WTC11 (cell line): ENCODE measurements around the gene C11orf58. TPM values are rescaled to one million over a fixed set of nuclear protein-coding genes. Genes with fewer than 3 reads are reported as not detected.

Source experiments
- ATAC-seq: fragments of 200-7000 bp; cut with Tn5 transposase; 2 replicates; pipeline ENCODE4 v1.10.0; 2021; ENCODE audit warnings: mild to moderate bottlenecking, moderate library complexity
- CTCF ChIA-PET: fragments of 300-600 bp; sonication (Branson Sonifier 250); formaldehyde crosslinking; loops from one replicate; lab custom pipeline; 2021; ENCODE audit warnings: antibody characterized with exemption; lab: Charles Lee
- POLR2A ChIA-PET: fragments of 350-600 bp; sonication (Branson Sonifier 250); formaldehyde crosslinking; loops from one replicate; lab custom pipeline; 2021; ENCODE audit warnings: antibody characterized with exemption; lab: Charles Lee
- DNase-seq: peaks from one replicate; pipeline ENCODE4 v3.0.0; 2021; ENCODE audit warnings: low spot score
- H3K27ac Mint-ChIP-seq: 2 replicates; pipeline ENCODE4 v1.8.0; 2021; ENCODE audit warnings: mixed read lengths
- H3K27me3 Mint-ChIP-seq: 2 replicates; pipeline ENCODE4 v1.8.0; 2021; ENCODE audit warnings: low read depth, mild to moderate bottlenecking, moderate library complexity, mixed read lengths
- H3K36me3 Mint-ChIP-seq: 2 replicates; pipeline ENCODE4 v1.8.0; 2021; ENCODE audit warnings: mixed read lengths
- H3K4me1 Mint-ChIP-seq: 2 replicates; pipeline ENCODE4 v1.8.0; 2022; ENCODE audit warnings: mixed read lengths
- H3K4me3 Mint-ChIP-seq: 2 replicates; pipeline ENCODE4 v1.8.0; 2021; ENCODE audit warnings: mild to moderate bottlenecking, moderate library complexity, mixed read lengths
- H3K9me3 Mint-ChIP-seq: 2 replicates; pipeline ENCODE4 v1.8.0; 2021; ENCODE audit warnings: mixed read lengths
- CREM ChIP-seq: sonication (generic); formaldehyde crosslinking; IDR thresholded peaks from 2 replicates; pipeline ENCODE4 v1.8.1; 2022; ENCODE audit warnings: mild to moderate bottlenecking, missing genetic modification reagents, moderate library complexity
- EMX1 ChIP-seq: fragments of 250-450 bp; sonication (Bioruptor Pico); IDR thresholded peaks from 2 replicates; pipeline ENCODE4 v1.8.0; 2021; ENCODE audit warnings: mild to moderate bottlenecking
- ESRRA ChIP-seq: sonication (generic); formaldehyde crosslinking; IDR thresholded peaks from 2 replicates; pipeline ENCODE4 v1.8.1; 2022; ENCODE audit warnings: mild to moderate bottlenecking, missing genetic modification reagents, borderline replicate concordance
- HMGA2 ChIP-seq: fragments of 250-450 bp; sonication (Bioruptor Pico); IDR thresholded peaks from 2 replicates; pipeline ENCODE4 v1.4.0; 2021; ENCODE audit warnings: mild to moderate bottlenecking, moderate library complexity
- NR2C2 ChIP-seq: sonication (generic); formaldehyde crosslinking; IDR thresholded peaks from 2 replicates; pipeline ENCODE4 v1.8.0; 2022; ENCODE audit warnings: mild to moderate bottlenecking, missing genetic modification reagents
- NR3C1 ChIP-seq: sonication (generic); formaldehyde crosslinking; conservative IDR thresholded peaks from 2 replicates; pipeline ENCODE4 v1.8.1; 2023; ENCODE audit warnings: low read depth, mild to moderate bottlenecking, missing genetic modification reagents
- OVOL2 ChIP-seq: fragments of 250-450 bp; sonication (Bioruptor Pico); IDR thresholded peaks from 2 replicates; pipeline ENCODE4 v1.9.0; 2021; ENCODE audit warnings: mild to moderate bottlenecking, borderline replicate concordance
- TEAD1 ChIP-seq: sonication (generic); formaldehyde crosslinking; IDR thresholded peaks from 2 replicates; pipeline ENCODE4 v1.8.0; 2022; ENCODE audit warnings: mild to moderate bottlenecking, missing genetic modification reagents
- ZNF138 ChIP-seq: sonication (generic); formaldehyde crosslinking; conservative IDR thresholded peaks from 2 replicates; pipeline ENCODE4 v1.8.1; 2022; ENCODE audit warnings: mild to moderate bottlenecking, moderate library complexity, missing genetic modification reagents
- ZNF219 ChIP-seq: sonication (generic); formaldehyde crosslinking; IDR thresholded peaks from 2 replicates; pipeline ENCODE4 v1.8.0; 2023; ENCODE audit warnings: missing genetic modification reagents, mild to moderate bottlenecking, borderline replicate concordance
- ZNF416 ChIP-seq: fragments of 250-450 bp; sonication (Bioruptor Pico); IDR thresholded peaks from 2 replicates; pipeline ENCODE4 v1.9.0; 2021; ENCODE audit warnings: mild to moderate bottlenecking, inconsistent platforms
- ZNF423 ChIP-seq: fragments of 250-450 bp; sonication (Bioruptor Pico); IDR thresholded peaks from 2 replicates; pipeline ENCODE4 v2.1.2; 2022; ENCODE audit warnings: mild to moderate bottlenecking, moderate library complexity
- ZNF671 ChIP-seq: fragments of 250-450 bp; sonication (Bioruptor Pico); IDR thresholded peaks from 2 replicates; pipeline ENCODE4 v1.8.0; 2021; ENCODE audit warnings: mild to moderate bottlenecking
- total RNA-seq: library from RNA; stranded (reverse); gene quantifications from 3 replicates; pipeline ENCODE4 v1.2.3, GENCODE V29; 2021
- TF ChIP-seq, protein P1 (sequence below): fragments of 250-450 bp; sonication (Bioruptor Pico); IDR thresholded peaks from 2 replicates; pipeline ENCODE4 v1.8.0; 2021; ENCODE audit warnings: mild to moderate bottlenecking
- TF ChIP-seq, protein P2 (sequence below): sonication (generic); formaldehyde crosslinking; IDR thresholded peaks from 2 replicates; pipeline ENCODE4 v1.8.0; 2022; ENCODE audit warnings: mild to moderate bottlenecking, missing genetic modification reagents
- TF ChIP-seq, protein P3 (sequence below): sonication (generic); formaldehyde crosslinking; IDR thresholded peaks from 2 replicates; pipeline ENCODE4 v1.8.1; 2023; ENCODE audit warnings: mild to moderate bottlenecking, missing genetic modification reagents, borderline replicate concordance
- TF ChIP-seq, protein P4 (sequence below): sonication (generic); formaldehyde crosslinking; IDR thresholded peaks from 2 replicates; pipeline ENCODE4 v1.8.0; 2022; ENCODE audit warnings: mild to moderate bottlenecking, missing genetic modification reagents
- TF ChIP-seq, protein P5 (sequence below): fragments of 250-450 bp; sonication (Bioruptor Pico); IDR thresholded peaks from 2 replicates; pipeline ENCODE4 v1.9.0; 2021; ENCODE audit warnings: moderate library complexity, mild to moderate bottlenecking, inconsistent platforms, borderline replicate concordance
- TF ChIP-seq, protein P6 (sequence below): fragments of 250-450 bp; sonication (Bioruptor Pico); IDR thresholded peaks from 2 replicates; pipeline ENCODE4 v1.9.0; 2021; ENCODE audit warnings: mild to moderate bottlenecking, borderline replicate concordance

Gene C11orf58
- total RNA-seq, 1 experiment from 2014 or later = 141 TPM

DNA sequence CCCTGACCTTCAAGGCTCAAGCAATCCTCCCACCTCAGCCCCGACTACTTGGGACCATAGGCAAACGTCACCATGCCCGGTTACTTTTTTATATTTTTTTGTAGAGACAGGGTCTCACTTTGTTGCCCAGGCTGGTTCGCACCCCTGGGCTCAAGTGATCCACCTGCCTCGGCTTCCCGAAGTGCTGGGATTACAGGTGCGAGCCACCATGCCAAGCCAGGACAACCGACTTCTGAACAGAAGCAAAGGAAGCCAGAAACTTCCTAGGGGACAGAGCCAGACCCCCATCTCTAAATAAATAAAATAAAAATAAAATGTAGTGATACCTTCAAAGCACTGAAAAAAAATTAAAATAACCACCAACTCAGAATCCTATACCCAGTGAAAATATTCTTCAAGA is 26.4 kb downstream of the C11orf58 start:
- POLR2A ChIA-PET = no interaction called here
- no peaks in the 10 kb centered on the region for H3K4me1 Mint-ChIP-seq
- no peaks in the 10 kb centered on the region for H3K9me3 Mint-ChIP-seq
- CTCF ChIA-PET = interaction anchor here (1.2 kb wide), 1 partner anchor 21 kb away, joined by 5 read pairs; no protein-coding TSS in a partner anchor
- no peak for DNase-seq
- H3K36me3 Mint-ChIP-seq = no peaks in the 10 kb centered on the region
- H3K27ac Mint-ChIP-seq = no peak overlapping the region
- ATAC-seq = no peak
- no peak overlapping the region for H3K4me3 Mint-ChIP-seq
- H3K27me3 Mint-ChIP-seq = no peaks in the 10 kb centered on the region
- TF ChIP-seq, protein P1, sequence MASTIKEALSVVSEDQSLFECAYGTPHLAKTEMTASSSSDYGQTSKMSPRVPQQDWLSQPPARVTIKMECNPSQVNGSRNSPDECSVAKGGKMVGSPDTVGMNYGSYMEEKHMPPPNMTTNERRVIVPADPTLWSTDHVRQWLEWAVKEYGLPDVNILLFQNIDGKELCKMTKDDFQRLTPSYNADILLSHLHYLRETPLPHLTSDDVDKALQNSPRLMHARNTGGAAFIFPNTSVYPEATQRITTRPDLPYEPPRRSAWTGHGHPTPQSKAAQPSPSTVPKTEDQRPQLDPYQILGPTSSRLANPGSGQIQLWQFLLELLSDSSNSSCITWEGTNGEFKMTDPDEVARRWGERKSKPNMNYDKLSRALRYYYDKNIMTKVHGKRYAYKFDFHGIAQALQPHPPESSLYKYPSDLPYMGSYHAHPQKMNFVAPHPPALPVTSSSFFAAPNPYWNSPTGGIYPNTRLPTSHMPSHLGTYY (CRISPR knock-in tag) = no peak
- TF ChIP-seq ZNF219 (CRISPR knock-in tag) (no peak), ESRRA (CRISPR knock-in tag) (no peak), TEAD1 (no peak), ZNF138 (no peak), NR2C2 (CRISPR knock-in tag) (no peak)

DNA sequence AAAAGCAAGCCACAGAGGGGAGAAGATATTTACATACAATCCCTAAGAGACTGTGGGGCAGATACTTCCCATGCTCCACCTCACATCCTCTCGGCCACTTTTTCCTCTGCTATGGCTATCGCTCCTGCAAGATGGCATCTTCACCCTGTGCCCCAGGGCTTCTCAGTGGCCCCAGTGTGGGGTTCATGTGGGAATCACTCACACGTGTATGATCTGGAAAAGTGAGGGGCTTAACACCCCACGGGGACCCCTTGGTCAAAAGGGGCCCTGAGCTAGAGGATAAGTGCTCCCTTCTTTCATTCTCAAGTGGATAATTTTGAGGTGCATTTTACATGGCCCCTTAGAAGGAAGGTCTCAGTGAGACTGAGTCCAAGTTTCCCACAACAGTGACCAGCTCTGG is 28.7 kb downstream of the C11orf58 start:
- no peak overlapping the region for H3K4me3 Mint-ChIP-seq
- POLR2A ChIA-PET = no interaction called here
- no peak overlapping the region for H3K27ac Mint-ChIP-seq

More for the DNA sequence above, 28.7 kb downstream of the C11orf58 start:
- TF ChIP-seq EMX1 (CRISPR knock-in tag) (no peak), OVOL2 (no peak), ZNF416 (no peak), HMGA2 (CRISPR knock-in tag) (no peak), NR3C1 (CRISPR knock-in tag) (no peak), ZNF671 (CRISPR knock-in tag) (no peak), ZNF423 (CRISPR knock-in tag) (no peak), CREM (CRISPR knock-in tag) (no peak)
- TF ChIP-seq, protein P2, sequence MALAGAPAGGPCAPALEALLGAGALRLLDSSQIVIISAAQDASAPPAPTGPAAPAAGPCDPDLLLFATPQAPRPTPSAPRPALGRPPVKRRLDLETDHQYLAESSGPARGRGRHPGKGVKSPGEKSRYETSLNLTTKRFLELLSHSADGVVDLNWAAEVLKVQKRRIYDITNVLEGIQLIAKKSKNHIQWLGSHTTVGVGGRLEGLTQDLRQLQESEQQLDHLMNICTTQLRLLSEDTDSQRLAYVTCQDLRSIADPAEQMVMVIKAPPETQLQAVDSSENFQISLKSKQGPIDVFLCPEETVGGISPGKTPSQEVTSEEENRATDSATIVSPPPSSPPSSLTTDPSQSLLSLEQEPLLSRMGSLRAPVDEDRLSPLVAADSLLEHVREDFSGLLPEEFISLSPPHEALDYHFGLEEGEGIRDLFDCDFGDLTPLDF = no peak
- TF ChIP-seq, protein P3, sequence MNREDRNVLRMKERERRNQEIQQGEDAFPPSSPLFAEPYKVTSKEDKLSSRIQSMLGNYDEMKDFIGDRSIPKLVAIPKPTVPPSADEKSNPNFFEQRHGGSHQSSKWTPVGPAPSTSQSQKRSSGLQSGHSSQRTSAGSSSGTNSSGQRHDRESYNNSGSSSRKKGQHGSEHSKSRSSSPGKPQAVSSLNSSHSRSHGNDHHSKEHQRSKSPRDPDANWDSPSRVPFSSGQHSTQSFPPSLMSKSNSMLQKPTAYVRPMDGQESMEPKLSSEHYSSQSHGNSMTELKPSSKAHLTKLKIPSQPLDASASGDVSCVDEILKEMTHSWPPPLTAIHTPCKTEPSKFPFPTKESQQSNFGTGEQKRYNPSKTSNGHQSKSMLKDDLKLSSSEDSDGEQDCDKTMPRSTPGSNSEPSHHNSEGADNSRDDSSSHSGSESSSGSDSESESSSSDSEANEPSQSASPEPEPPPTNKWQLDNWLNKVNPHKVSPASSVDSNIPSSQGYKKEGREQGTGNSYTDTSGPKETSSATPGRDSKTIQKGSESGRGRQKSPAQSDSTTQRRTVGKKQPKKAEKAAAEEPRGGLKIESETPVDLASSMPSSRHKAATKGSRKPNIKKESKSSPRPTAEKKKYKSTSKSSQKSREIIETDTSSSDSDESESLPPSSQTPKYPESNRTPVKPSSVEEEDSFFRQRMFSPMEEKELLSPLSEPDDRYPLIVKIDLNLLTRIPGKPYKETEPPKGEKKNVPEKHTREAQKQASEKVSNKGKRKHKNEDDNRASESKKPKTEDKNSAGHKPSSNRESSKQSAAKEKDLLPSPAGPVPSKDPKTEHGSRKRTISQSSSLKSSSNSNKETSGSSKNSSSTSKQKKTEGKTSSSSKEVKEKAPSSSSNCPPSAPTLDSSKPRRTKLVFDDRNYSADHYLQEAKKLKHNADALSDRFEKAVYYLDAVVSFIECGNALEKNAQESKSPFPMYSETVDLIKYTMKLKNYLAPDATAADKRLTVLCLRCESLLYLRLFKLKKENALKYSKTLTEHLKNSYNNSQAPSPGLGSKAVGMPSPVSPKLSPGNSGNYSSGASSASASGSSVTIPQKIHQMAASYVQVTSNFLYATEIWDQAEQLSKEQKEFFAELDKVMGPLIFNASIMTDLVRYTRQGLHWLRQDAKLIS (CRISPR knock-in tag) = no peak
- TF ChIP-seq, protein P4, sequence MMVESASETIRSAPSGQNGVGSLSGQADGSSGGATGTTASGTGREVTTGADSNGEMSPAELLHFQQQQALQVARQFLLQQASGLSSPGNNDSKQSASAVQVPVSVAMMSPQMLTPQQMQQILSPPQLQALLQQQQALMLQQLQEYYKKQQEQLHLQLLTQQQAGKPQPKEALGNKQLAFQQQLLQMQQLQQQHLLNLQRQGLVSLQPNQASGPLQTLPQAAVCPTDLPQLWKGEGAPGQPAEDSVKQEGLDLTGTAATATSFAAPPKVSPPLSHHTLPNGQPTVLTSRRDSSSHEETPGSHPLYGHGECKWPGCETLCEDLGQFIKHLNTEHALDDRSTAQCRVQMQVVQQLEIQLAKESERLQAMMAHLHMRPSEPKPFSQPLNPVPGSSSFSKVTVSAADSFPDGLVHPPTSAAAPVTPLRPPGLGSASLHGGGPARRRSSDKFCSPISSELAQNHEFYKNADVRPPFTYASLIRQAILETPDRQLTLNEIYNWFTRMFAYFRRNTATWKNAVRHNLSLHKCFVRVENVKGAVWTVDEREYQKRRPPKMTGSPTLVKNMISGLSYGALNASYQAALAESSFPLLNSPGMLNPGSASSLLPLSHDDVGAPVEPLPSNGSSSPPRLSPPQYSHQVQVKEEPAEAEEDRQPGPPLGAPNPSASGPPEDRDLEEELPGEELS = no peak
- TF ChIP-seq, protein P5, sequence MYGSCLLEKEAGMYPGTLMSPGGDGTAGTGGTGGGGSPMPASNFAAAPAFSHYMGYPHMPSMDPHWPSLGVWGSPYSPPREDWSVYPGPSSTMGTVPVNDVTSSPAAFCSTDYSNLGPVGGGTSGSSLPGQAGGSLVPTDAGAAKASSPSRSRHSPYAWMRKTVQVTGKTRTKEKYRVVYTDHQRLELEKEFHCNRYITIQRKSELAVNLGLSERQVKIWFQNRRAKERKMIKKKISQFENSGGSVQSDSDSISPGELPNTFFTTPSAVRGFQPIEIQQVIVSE (CRISPR knock-in tag) = no peak
- TF ChIP-seq, protein P6, sequence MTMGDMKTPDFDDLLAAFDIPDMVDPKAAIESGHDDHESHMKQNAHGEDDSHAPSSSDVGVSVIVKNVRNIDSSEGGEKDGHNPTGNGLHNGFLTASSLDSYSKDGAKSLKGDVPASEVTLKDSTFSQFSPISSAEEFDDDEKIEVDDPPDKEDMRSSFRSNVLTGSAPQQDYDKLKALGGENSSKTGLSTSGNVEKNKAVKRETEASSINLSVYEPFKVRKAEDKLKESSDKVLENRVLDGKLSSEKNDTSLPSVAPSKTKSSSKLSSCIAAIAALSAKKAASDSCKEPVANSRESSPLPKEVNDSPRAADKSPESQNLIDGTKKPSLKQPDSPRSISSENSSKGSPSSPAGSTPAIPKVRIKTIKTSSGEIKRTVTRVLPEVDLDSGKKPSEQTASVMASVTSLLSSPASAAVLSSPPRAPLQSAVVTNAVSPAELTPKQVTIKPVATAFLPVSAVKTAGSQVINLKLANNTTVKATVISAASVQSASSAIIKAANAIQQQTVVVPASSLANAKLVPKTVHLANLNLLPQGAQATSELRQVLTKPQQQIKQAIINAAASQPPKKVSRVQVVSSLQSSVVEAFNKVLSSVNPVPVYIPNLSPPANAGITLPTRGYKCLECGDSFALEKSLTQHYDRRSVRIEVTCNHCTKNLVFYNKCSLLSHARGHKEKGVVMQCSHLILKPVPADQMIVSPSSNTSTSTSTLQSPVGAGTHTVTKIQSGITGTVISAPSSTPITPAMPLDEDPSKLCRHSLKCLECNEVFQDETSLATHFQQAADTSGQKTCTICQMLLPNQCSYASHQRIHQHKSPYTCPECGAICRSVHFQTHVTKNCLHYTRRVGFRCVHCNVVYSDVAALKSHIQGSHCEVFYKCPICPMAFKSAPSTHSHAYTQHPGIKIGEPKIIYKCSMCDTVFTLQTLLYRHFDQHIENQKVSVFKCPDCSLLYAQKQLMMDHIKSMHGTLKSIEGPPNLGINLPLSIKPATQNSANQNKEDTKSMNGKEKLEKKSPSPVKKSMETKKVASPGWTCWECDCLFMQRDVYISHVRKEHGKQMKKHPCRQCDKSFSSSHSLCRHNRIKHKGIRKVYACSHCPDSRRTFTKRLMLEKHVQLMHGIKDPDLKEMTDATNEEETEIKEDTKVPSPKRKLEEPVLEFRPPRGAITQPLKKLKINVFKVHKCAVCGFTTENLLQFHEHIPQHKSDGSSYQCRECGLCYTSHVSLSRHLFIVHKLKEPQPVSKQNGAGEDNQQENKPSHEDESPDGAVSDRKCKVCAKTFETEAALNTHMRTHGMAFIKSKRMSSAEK (CRISPR knock-in tag) = no peak
- Mint-ChIP-seq H3K9me3 (no peaks in the 10 kb centered on the region), H3K4me1 (no peaks in the 10 kb centered on the region), H3K36me3 (no peaks in the 10 kb centered on the region), H3K27me3 (no peaks in the 10 kb centered on the region)
- no peak for DNase-seq
- CTCF ChIA-PET = interaction anchor here (0.6 to 1.2 kb wide), 3 partner anchors 19 to 1158 kb away, joined by 3 to 5 read pairs (median 4); no protein-coding TSS in a partner anchor
- ATAC-seq = no peak
